Right lung (tissue), 5 donors: ENCODE data around the gene KRTAP5-8. TPM values are rescaled to one million over a fixed set of nuclear protein-coding genes. Genes with fewer than 3 reads are reported as not detected.
"Not testable (repeated sequence)": the region's sequence is repeated elsewhere in the genome, so short reads cannot be mapped to it uniquely, and the experiment has no call there.

Experiments
- DNase-seq, 2 donors: peaks; one replicate each; pipeline ENCODE4 v3.0.0-alpha.2; 2013
- polyA plus RNA-seq, 5 donors: library from polyadenylated mRNA; unstranded; fragments of 120-200 nt; gene quantifications; one replicate each; pipeline versions ENCODE4 v1.2.1 to v1.2.3, GENCODE V29; 2013; ENCODE audit warnings: inconsistent platforms in 1 of 5, low replicate concordance in 1 of 5; ENCODE audit not compliant: insufficient read length in 5 of 5, insufficient read depth in 1 of 5

The KRTAP5-8 gene
- polyA plus RNA-seq, 5 donors = 0.15 TPM; not detected in 4

DNA sequence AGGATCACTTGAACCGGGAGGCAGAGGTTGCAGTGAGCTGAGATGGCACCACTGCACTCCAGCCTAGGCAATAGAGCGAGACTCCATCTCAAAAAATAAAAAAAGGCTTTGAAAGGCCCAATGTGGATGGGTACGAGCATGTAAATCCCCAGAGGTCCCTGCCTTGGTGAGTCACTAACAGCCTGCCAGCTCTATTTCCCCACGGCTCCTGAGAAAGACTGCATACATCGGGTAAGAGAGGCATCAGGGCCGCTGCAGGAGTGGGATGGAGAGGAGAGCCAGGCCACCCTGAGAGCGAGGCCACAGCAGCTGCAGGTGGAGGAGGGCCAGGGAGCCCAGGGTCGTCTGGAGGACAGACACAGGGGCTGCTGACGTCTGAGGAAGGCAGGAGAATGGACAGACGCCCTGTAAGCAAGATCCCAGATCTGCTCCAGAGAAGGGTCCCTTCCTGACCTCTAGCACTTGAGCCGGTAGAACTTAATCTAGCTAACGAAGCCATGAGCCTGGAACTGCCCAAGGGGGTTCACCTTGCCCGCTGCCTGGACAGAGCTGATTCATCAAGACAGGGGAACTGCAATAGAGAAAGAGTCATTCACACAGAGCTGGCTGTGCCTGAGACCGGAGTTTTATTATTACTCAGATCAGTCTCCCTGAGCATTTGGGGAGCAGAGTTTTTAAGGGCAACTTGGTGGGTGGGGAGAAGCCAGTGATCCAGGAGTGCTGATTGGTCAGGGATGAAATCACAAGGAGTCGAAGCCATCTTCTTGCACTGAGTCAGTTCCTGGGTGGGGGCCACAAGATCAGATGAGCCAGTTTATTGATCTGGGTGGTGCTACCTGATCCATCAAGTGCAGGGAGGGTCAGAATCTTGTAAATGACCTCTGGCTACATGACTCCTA lies 5.3 kb downstream of the KRTAP5-8 start:
- DNase-seq = no peak

GRCh38 chr11:71543866-71544265 lies 6.0 kb downstream of the KRTAP5-8 start:
- no peak for DNase-seq

- DNase-seq = no peak
These were observed 6.8 kb downstream of the KRTAP5-8 start for GRCh38 chr11:71544525-71545214.

DNA sequence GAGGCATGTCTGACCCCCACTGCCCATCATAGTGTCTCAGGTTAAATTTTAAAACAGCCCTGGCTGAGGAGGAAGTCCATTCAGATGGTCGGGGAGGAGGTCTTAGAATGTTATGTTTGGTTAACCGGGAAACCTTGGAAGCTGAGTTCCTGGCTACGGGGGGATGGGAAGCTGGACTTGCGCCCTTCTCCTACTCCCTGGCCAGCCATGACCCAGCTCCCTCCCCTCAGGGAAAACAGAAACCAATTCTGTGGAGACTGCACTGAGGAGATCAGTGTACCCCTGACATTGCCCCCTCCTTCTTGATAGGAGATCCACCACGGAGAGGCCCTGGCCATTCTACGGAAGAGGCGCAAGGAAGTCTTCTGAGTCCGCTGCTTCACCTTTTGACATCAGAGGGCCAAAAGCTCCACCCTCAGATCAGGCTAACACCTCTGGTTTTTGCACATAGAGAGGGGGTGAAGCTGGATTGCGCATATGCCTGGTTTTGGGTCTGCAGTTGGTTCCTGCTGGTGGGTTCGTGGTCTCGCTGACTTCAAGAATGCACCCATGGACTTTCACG lies 7.7 kb downstream of the KRTAP5-8 start:
- no peak for DNase-seq

DNA sequence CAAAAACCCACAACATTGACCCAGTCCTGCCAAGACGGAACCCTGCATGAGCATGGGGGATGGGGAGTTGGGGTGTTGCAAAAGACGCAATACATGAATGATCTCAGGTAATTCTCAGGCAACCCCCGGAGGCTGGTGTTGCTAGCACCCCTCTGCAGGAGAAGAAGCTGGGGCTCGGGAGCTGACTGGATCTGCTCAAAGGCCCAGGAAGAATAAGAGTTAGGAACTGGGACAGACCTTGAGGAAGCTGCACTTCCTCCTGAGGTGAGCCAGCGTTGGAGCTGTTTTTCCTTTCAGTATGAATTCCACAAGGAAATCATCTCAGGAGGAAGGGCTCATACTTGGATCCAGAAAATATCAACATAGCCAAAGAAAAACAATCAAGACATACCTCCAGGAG lies 10.3 kb downstream of the KRTAP5-8 start, which contains the start of gene KRTAP5-9:
TSS of gene KRTAP5-9 (plus strand) at position 301 of the 400 bp plus-strand sequence. CDS start 238 bp downstream, outside the sequence.
- DNase-seq = no peak

- DNase-seq = no peak
These were observed 10.9 kb downstream of the KRTAP5-8 start for GRCh38 chr11:71548716-71549151.

DNA sequence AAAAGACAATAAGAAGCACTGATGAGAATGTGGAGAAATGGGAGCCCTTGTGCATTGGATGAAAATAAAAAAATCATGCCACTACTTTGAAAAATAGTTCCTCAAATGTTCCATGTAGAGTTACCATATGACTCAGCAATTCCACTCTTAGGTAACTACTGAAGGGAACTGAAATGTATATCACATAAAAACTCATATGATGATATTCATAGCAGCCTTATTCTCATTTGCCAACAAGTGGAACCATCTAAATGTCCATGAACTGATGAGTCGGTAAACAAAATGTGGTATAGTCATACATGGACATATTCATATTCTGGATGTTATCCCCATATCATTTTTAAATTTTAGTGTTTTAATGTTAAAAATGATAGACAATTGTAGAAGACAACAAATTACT lies 13.9 kb downstream of the KRTAP5-8 start:
- no peak for DNase-seq

DNA sequence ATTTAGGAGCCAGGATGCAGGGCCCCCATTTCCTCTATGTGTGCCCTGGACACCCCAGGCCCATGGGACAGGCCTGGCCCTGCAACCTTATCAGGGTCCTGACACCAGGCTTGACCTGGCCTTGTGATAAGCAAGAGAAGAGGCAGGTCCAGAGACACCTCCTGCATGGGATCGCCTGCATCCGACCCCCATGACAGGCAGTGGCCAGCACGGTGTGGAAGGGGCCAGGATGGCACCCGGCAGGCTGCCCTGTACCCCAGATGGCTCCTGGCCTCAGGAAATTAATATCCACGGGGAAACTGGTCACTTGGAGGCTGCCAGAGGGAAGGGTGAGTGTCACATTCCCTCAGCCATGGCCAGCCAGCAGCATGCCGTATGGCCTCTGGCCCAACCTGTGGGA lies 17.2 kb downstream of the KRTAP5-8 start:
- no peak for DNase-seq

GRCh38 chr11:71555508-71555907 lies 17.7 kb downstream of the KRTAP5-8 start:
- no peak for DNase-seq

DNA sequence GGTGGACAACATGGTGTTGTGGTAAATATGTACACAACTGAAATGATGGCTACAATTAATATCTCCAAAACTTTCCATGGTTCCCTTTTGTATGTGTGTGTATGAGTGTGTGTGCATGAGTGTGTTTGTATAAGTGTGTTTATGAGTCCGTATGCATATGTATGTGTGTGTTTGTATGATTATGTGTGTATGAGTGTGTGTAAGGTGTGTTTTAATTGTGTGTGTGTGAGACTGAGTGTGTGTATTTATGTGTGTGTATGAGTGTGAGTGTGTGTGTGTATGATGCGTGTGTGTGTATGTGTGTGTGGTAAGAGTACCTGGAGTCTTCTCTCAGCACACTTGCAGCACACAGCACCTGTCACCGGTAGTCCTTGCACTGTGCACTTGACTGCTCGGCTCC lies 18.2 kb downstream of the KRTAP5-8 start:
- no peak for DNase-seq

DNA sequence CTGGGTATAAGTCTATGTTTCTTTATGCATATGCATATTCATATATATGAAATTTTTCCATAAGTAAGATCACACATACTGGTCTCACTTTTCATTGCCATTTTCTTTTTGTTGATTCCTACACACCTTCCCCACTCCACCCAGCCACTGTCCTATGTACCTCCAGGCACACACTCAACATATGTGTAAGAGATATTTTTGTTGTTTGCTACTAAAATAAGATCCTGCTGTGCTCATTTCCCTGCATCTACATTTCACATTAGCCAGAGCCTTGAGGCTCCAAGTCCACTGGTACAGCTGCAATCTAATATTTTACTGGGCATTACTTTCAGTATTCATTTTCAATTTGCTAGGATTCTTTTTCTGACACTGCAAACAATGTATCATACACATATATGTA lies 19.4 kb downstream of the KRTAP5-8 start:
- DNase-seq = no peak

- DNase-seq = no peak
These were observed 21.2 kb downstream of the KRTAP5-8 start for GRCh38 chr11:71558996-71559395.

GRCh38 chr11:71562120-71562519 lies 24.3 kb downstream of the KRTAP5-8 start:
- DNase-seq = no peak

DNA sequence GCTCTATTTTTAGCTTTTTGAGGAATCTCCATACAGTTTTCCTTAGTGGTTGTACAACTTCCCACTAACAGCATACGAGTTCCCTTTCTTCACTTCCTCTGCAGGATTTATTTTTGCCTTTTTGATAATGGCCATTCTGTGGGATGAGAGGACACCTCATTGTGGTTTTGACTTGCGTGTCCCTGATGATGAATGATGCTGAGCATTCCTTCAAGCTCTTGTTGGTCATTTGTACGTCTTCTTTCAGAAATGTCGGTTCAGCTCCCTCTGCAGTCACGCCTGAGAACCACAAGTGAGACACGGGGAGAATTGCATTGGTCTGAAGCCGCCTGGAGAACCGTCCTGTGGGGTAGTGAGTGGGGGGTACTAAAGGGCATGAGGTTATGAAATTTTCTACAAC lies 25.6 kb downstream of the KRTAP5-8 start:
- DNase-seq = no peak

DNA sequence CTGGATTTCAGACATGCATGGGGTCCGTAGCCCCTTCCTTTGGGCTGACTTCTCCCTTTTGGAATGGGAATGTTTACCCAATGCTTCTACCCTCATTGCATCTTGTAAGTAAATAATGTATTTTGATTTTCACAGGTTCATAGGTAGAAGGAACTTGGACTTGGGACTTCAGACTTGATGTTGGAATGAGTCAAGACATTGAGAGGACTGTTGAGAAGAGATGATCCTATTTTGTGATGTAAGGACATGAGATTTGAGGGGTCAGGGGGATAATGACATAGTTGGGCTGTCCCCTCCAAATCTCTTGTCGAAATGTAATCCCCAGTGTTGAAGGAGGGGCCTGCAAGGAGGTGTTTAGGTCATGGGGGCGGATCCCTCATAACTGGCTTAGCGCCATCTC lies 26.6 kb downstream of the KRTAP5-8 start:
- DNase-seq = no peak

GRCh38 chr11:71565263-71565662 lies 27.4 kb downstream of the KRTAP5-8 start, which contains the start of gene KRTAP5-10:
Gene KRTAP5-10 (plus strand): TSS chr11:71565563. CDS start chr11:71565588, 25 bp downstream.
- DNase-seq = no peak

DNA sequence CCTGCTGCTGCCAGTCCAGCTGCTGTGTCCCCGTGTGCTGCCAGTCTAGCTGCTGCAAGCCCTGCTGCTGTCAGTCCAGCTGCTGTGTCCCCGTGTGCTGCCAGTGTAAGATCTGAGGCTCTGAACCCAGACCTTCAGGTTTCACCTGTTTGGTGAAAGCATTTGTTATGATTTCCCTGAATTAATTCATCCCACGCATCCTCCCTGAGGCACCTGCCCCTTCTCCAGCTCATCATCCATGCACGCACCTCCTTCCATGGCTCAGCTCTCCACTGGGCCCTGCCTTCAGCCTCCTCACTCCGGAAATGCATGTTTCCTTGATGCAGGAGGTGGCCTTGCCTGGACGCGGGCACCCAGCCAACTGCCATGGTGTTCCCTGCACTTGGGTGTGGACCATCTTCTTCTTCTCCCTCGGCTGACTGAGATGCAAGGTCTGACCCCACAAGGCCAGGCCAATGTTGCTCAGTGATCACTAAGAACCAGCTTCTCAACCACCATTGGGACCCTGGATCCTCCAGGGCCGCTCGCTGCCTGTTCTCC lies 28.3 kb downstream of the KRTAP5-8 start:
- DNase-seq = no peak

GRCh38 chr11:71566626-71567599 lies 29.1 kb downstream of the KRTAP5-8 start:
- not testable (repeated sequence) for DNase-seq

DNA sequence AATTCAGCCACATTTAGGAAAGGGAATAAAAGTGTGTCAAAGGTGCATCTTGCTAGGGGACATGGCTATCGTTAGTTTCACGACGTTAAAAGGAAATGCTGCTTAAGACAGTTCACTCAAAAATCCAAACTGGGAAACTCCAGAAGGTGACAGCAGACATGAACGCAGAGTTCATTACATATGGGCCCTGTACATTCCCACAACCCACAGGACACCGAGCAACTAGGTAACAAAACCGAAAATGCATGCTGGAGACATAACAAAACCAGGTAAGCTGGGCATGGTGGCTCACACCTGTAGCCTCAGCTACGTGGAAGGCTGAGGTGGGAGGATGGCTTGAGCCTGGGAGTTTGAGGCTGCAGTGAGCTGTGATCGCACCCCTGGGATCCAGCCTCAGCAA lies 29.8 kb downstream of the KRTAP5-8 start:
- not testable (repeated sequence) for DNase-seq

GRCh38 chr11:71568704-71569349 lies 31.0 kb downstream of the KRTAP5-8 start:
- DNase-seq = peak; percentile 24 to 39
